Chondrocyte (in vitro differentiated cells): ENCODE data around the gene MYO9B. TPM values are rescaled to one million over a fixed set of nuclear protein-coding genes. Genes with fewer than 3 reads are reported as not detected.
A peak's percentile ranks its signal among the peaks of the same experiment; 100 is the strongest.
"Not testable (repeated sequence)": the region's sequence is repeated elsewhere in the genome, so short reads cannot be mapped to it uniquely, and the experiment has no call there.

ENCODE experiments used
- DNase-seq: peaks from one replicate; pipeline ENCODE4 v3.0.0; 2021; ENCODE audit warnings: mixed read lengths, low spot score
- H3K27ac Mint-ChIP-seq: one replicate; pipeline ENCODE4 v1.8.0; 2021; ENCODE audit warnings: mild to moderate bottlenecking, moderate library complexity, mixed read lengths; ENCODE audit not compliant: unreplicated experiment
- H3K27me3 Mint-ChIP-seq: 2 replicates; pipeline ENCODE4 v1.8.0; 2021; ENCODE audit warnings: low read depth, mixed read lengths
- H3K36me3 Mint-ChIP-seq: 2 replicates; pipeline ENCODE4 v1.8.0; 2021; ENCODE audit warnings: low read depth, mixed read lengths
- H3K4me1 Mint-ChIP-seq: 2 replicates; pipeline ENCODE4 v1.8.0; 2021; ENCODE audit warnings: low read depth, mild to moderate bottlenecking, mixed read lengths
- H3K4me3 Mint-ChIP-seq: one replicate; pipeline ENCODE4 v1.8.0; 2021; ENCODE audit warnings: mild to moderate bottlenecking, moderate library complexity, mixed read lengths; ENCODE audit not compliant: unreplicated experiment
- H3K9me3 Mint-ChIP-seq: 2 replicates; pipeline ENCODE4 v1.8.0; 2021; ENCODE audit warnings: low read depth, mixed read lengths
- CTCF ChIP-seq: fragments of 200-600 bp; sonication (generic); IDR thresholded peaks from 2 replicates; pipeline ENCODE4 v1.5.0; 2021; ENCODE audit warnings: antibody characterized with exemption, mild to moderate bottlenecking, moderate library complexity
- total RNA-seq: library from RNA; stranded (reverse); gene quantifications from 3 replicates; pipeline ENCODE4 v1.2.1, GENCODE V29; 2021

Gene MYO9B
- total RNA-seq, 1 donor from 2014 or later: 94.6 TPM

GRCh38 chr19:17104679-17105078 lies 29.1 kb downstream of the MYO9B start:
- no peak overlapping the region for H3K4me3 Mint-ChIP-seq
- H3K27ac Mint-ChIP-seq: no peak overlapping the region
- no peaks in the 10 kb centered on the region for H3K9me3 Mint-ChIP-seq
- peaks cover 27% of the 10 kb centered on the region for H3K4me1 Mint-ChIP-seq
- H3K36me3 Mint-ChIP-seq: peaks cover 14% of the 10 kb centered on the region
- no peak for TF ChIP-seq CTCF
- no peak for DNase-seq
- H3K27me3 Mint-ChIP-seq: no peaks in the 10 kb centered on the region

DNA sequence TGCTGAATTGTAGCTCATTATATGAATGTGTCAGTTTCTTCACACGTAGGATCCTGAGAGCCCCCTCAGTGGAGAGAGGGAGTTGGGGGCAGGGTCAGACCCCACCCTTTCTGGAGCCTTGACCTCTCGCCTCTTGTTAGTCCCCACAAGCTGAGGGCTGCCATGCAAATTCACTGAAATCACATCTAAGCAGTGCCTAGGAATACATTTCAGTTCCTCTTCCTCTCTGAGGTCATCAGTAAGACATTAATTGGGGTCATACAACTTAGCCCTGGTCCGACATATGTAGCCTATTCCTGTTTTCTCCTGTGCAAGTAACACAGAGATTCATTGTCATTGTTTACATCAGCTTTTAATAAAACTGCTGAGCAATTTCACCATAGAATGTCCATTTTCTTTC lies 30.0 kb downstream of the MYO9B start:
- Mint-ChIP-seq H3K9me3 (no peaks in the 10 kb centered on the region), H3K27ac (peak overlapping the region; percentile 84), H3K27me3 (no peaks in the 10 kb centered on the region), H3K36me3 (peaks cover 16% of the 10 kb centered on the region), H3K4me1 (peaks cover 25% of the 10 kb centered on the region), H3K4me3 (no peak overlapping the region)
- no peak for TF ChIP-seq CTCF
- DNase-seq: no peak

DNA sequence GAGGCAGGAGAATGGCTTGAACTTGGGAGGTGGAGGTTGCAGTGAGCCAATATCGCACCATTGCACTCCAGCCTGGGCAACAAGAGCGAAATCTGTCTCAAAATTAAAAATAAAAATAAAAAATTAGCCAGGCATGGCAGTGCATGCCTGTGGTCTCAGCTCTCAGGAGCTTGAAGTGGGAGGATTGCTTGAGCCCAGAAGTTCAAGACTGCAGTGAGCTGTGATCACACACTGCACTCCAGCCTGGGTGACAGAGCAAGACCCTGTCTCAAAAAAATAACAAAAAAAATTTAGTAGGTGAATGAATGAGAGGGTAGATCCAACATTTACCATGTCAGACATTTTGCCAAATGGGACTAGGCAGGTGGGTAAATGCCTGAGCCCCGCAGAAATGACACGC lies 31.4 kb downstream of the MYO9B start:
- H3K36me3 Mint-ChIP-seq: peaks cover 18% of the 10 kb centered on the region
- H3K4me3 Mint-ChIP-seq, H3K27me3 Mint-ChIP-seq, DNase-seq, H3K9me3 Mint-ChIP-seq: not testable (repeated sequence)
- peaks cover 21% of the 10 kb centered on the region for H3K4me1 Mint-ChIP-seq
- peak overlapping the region; percentile 95 for H3K27ac Mint-ChIP-seq

GRCh38 chr19:17107546-17108452 lies 32.2 kb downstream of the MYO9B start:
- H3K9me3 Mint-ChIP-seq: no peaks in the 10 kb centered on the region
- H3K4me1 Mint-ChIP-seq: peaks cover 21% of the 10 kb centered on the region
- peaks cover 14% of the 10 kb centered on the region for H3K36me3 Mint-ChIP-seq
- no peaks in the 10 kb centered on the region for H3K27me3 Mint-ChIP-seq
- H3K4me3 Mint-ChIP-seq: peak overlapping the region; percentile 59
- TF ChIP-seq CTCF: no peak
- no peak for DNase-seq
- peak overlapping the region; percentile 95 for H3K27ac Mint-ChIP-seq

DNA sequence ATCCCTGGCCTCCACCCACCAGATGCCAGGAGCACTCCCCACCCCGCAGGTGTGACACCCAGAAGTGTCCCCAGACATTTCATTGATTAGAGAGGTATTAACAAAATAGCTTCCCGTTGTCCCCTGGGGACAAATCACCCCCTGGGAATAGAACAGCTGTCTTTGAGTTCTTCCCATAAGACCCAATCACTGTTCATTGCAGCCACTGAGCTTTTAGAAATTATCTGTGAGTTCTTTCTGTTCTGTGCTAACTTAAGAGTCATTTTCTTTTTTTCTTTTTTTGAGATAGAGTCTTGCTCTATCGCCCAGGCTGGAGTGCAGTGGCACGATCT lies 32.8 kb downstream of the MYO9B start:
- Mint-ChIP-seq H3K27ac (peak overlapping the region; percentile 95), H3K36me3 (peaks cover 10% of the 10 kb centered on the region), H3K4me1 (peaks cover 23% of the 10 kb centered on the region), H3K27me3 (no peaks in the 10 kb centered on the region), H3K9me3 (no peaks in the 10 kb centered on the region), H3K4me3 (peak overlapping the region; percentile 59)
- DNase-seq: no peak
- no peak for TF ChIP-seq CTCF

GRCh38 chr19:17109300-17109699 lies 33.7 kb downstream of the MYO9B start:
- H3K27ac Mint-ChIP-seq: no peak overlapping the region
- no peaks in the 10 kb centered on the region for H3K27me3 Mint-ChIP-seq
- H3K4me3 Mint-ChIP-seq: no peak overlapping the region
- no peak for TF ChIP-seq CTCF
- H3K4me1 Mint-ChIP-seq: peaks cover 24% of the 10 kb centered on the region
- H3K36me3 Mint-ChIP-seq: peaks cover 9% of the 10 kb centered on the region
- DNase-seq: no peak
- H3K9me3 Mint-ChIP-seq: no peaks in the 10 kb centered on the region
